Measurements from ENCODE around the gene ZNF335. TPM values are rescaled to one million over a fixed set of nuclear protein-coding genes. Genes with fewer than 3 reads are reported as not detected.

The ZNF335 gene
- total and polyA plus RNA-seq, 2 donors (not counting 3 experiments of a cell fraction or from before 2014, with no cell fraction given), result 17.3 to 22.8 TPM

GRCh38 chr20:46018611-46019010 lies 46.6 kb upstream of the ZNF335 start:
- intact Hi-C loops (cut with micrococcal nuclease), result no loop called here
- BruUV-seq (replicated peaks), result no TSS peak

More at GRCh38 chr20:46018611-46019010, 46.6 kb upstream of the ZNF335 start:
- TF ChIP-seq JUN (IDR thresholded peaks at IDR 0.05; ENCODE audit: borderline replicate concordance, insufficient read depth, insufficient read length, low read depth) (no peak), FOS (IDR thresholded peaks at IDR 0.05; ENCODE audit: borderline replicate concordance, insufficient read depth, low read length) (no peak), EZH2 (IDR thresholded peaks at IDR 0.05; ENCODE audit: borderline replicate concordance, low read depth, low read length, severe bottlenecking) (no peak), POLR2A (IDR thresholded peaks at IDR 0.05; ENCODE audit: low read depth, low read length) (no peak), POLR2AphosphoS5 (IDR thresholded peaks at IDR 0.05; ENCODE audit: insufficient read depth, low read depth, low read length) (no peak), MYC (IDR thresholded peaks at IDR 0.05; ENCODE audit: low read depth, low read length) (no peak), GATA2 (IDR thresholded peaks at IDR 0.05; ENCODE audit: insufficient read depth, insufficient read length, low read depth, low read length) (no peak)
- TF ChIP-seq, protein P1, sequence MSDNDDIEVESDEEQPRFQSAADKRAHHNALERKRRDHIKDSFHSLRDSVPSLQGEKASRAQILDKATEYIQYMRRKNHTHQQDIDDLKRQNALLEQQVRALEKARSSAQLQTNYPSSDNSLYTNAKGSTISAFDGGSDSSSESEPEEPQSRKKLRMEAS (IDR thresholded peaks at IDR 0.05; ENCODE audit: insufficient read depth, insufficient read length), result no peak
- TF ChIP-seq, protein P2, sequence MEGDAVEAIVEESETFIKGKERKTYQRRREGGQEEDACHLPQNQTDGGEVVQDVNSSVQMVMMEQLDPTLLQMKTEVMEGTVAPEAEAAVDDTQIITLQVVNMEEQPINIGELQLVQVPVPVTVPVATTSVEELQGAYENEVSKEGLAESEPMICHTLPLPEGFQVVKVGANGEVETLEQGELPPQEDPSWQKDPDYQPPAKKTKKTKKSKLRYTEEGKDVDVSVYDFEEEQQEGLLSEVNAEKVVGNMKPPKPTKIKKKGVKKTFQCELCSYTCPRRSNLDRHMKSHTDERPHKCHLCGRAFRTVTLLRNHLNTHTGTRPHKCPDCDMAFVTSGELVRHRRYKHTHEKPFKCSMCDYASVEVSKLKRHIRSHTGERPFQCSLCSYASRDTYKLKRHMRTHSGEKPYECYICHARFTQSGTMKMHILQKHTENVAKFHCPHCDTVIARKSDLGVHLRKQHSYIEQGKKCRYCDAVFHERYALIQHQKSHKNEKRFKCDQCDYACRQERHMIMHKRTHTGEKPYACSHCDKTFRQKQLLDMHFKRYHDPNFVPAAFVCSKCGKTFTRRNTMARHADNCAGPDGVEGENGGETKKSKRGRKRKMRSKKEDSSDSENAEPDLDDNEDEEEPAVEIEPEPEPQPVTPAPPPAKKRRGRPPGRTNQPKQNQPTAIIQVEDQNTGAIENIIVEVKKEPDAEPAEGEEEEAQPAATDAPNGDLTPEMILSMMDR (IDR thresholded peaks at IDR 0.05; ENCODE audit: extremely low read depth in 1 of 2, insufficient read depth in 1 of 2, low read depth in 1 of 2, low read length in 2 of 2), result no peak
- Histone ChIP-seq H3K4me3 (replicated peaks in 1 of 3; ENCODE audit: insufficient read depth in 1 of 3, low read depth in 1 of 3, low read length in 3 of 3) (no peak overlapping the region), H2AFZ (ENCODE audit: low read depth, low read length) (no peak overlapping the region), H3K27ac (ENCODE audit: insufficient read depth, low read depth, low read length) (no peak overlapping the region), H3K27me3 (ENCODE audit: control insufficient read depth in 2 of 2, insufficient read depth in 2 of 2, low read length in 2 of 2) (peaks cover 10 to 17% of the 10 kb centered on the region in 2 experiments), H3K9me3 (replicated peaks; ENCODE audit: control insufficient read depth, insufficient read depth, low read length) (no peaks in the 10 kb centered on the region), H3K4me2 (ENCODE audit: insufficient read depth, low read length) (no peak overlapping the region), H3K79me2 (ENCODE audit: control insufficient read depth, insufficient read depth, low read length) (no peaks in the 10 kb centered on the region), H3K36me3 (ENCODE audit: control insufficient read depth in 2 of 2, extremely low read depth in 1 of 2, insufficient read depth in 2 of 2, low read length in 2 of 2) (no peaks in the 10 kb centered on the region), H3K4me1 (ENCODE audit: control insufficient read depth, extremely low read depth, insufficient read depth, low read length) (no peaks in the 10 kb centered on the region), H3K9me1 (replicated peaks; ENCODE audit: control insufficient read depth, extremely low read depth, insufficient read depth, low read length) (no peaks in the 10 kb centered on the region), H3K9ac (replicated peaks; ENCODE audit: extremely low read depth, insufficient read depth, low read length) (no peak overlapping the region), H4K20me1 (replicated peaks; ENCODE audit: control insufficient read depth, extremely low read depth, insufficient read depth, low read length) (no peaks in the 10 kb centered on the region)
- ChIA-PET POLR2A (no interaction called here), CTCF (no interaction called here)
- dilution Hi-C loops (cut with MboI; ENCODE audit: extremely low pct_ligation_motif_present, low sequenced_read_pairs), result no loop called here
- DNase-seq (ENCODE audit: low read depth, low spot score), result no peak
- no peak for FAIRE-seq
